ENCODE data around the gene PSD. TPM values are rescaled to one million over a fixed set of nuclear protein-coding genes. Genes with fewer than 3 reads are reported as not detected.

Gene PSD
- total RNA-seq, 1 experiment from 2014 or later: 3.4 TPM

- no peak overlapping the region for H3K4ac ChIP-seq (ENCODE audit: low read depth, low read length)
- no peak for DNase-seq
- H3K79me2 ChIP-seq (ENCODE audit: insufficient read depth, low read length): no peaks in the 10 kb centered on the region
- peaks cover 2% of the 10 kb centered on the region for H4K20me1 ChIP-seq (ENCODE audit: control insufficient read depth, insufficient read depth, insufficient read length)
- H3K9ac ChIP-seq (ENCODE audit: extremely low read depth, insufficient read length, low read length): no peak overlapping the region
- H3K9me3 ChIP-seq (ENCODE audit: control insufficient read depth, low read depth, low read length): no peaks in the 10 kb centered on the region
- H3K79me1 ChIP-seq (ENCODE audit: insufficient read depth, low read depth, low read length, poor library complexity, severe bottlenecking): no peaks in the 10 kb centered on the region
- H3K27ac Mint-ChIP-seq: no peak overlapping the region
- no peak overlapping the region for H3T11ph ChIP-seq (ENCODE audit: low read length)
- H3K36me3 Mint-ChIP-seq (ENCODE audit: insufficient read depth in 1 of 3, low read depth in 3 of 3): peaks cover 0 to 2% (median 2%) of the 10 kb centered on the region in 3 experiments; a peak in 2 of 7 replicates
- no peak overlapping the region for H3K18ac ChIP-seq (ENCODE audit: insufficient read length, low read depth, low read length)
- H3K27me3 Mint-ChIP-seq (ENCODE audit: low read depth): peaks cover 86% of the 10 kb centered on the region
- no peak overlapping the region for H3K23ac ChIP-seq (ENCODE audit: insufficient read length, low read depth, low read length)
- WGBS (ENCODE audit: extremely low coverage, insufficient read length, low lambda C conversion rate): no CpG with 5 or more reads among the region's 103 CpGs
- H4K5ac ChIP-seq (ENCODE audit: insufficient read length, low read depth, low read length): no peak overlapping the region
- peaks cover 27% of the 10 kb centered on the region; the same call in 1 of the 2 replicates for H3K27me3 ChIP-seq (ENCODE audit: insufficient read depth, low read length)
- H2AK5ac ChIP-seq (ENCODE audit: insufficient read length, low read length): no peak overlapping the region
- no peak overlapping the region for H3K14ac ChIP-seq (ENCODE audit: insufficient read depth, low read length)
- peaks cover 3% of the 10 kb centered on the region for H3K23me2 ChIP-seq (ENCODE audit: insufficient read length, low read depth, low read length, poor library complexity, severe bottlenecking)
- no peak overlapping the region for H3K56ac ChIP-seq (ENCODE audit: insufficient read length, low read depth, low read length)
- H3K4me2 ChIP-seq (ENCODE audit: insufficient read depth, insufficient read length, low read length): peak overlapping the region; percentile 22
- H2BK120ac ChIP-seq (ENCODE audit: low read depth, low read length, poor library complexity, severe bottlenecking): no peak overlapping the region
- peaks cover 3% of the 10 kb centered on the region; the same call in 1 of the 2 replicates for H3K4me1 ChIP-seq (ENCODE audit: insufficient read depth, low read length)
- no peak overlapping the region for H2BK15ac ChIP-seq (ENCODE audit: low read depth, low read length)
- no peak overlapping the region for H3K27ac ChIP-seq (ENCODE audit: insufficient read length, low read depth, low read length)
- no peak overlapping the region for H4K8ac ChIP-seq (replicated peaks; ENCODE audit: insufficient read length, low read depth, low read length)
- no peak overlapping the region for H2BK20ac ChIP-seq (ENCODE audit: low read depth, low read length, poor library complexity, severe bottlenecking)
- no peak overlapping the region for H2BK5ac ChIP-seq (ENCODE audit: insufficient read length, low read length)
- TF ChIP-seq, protein P1, sequence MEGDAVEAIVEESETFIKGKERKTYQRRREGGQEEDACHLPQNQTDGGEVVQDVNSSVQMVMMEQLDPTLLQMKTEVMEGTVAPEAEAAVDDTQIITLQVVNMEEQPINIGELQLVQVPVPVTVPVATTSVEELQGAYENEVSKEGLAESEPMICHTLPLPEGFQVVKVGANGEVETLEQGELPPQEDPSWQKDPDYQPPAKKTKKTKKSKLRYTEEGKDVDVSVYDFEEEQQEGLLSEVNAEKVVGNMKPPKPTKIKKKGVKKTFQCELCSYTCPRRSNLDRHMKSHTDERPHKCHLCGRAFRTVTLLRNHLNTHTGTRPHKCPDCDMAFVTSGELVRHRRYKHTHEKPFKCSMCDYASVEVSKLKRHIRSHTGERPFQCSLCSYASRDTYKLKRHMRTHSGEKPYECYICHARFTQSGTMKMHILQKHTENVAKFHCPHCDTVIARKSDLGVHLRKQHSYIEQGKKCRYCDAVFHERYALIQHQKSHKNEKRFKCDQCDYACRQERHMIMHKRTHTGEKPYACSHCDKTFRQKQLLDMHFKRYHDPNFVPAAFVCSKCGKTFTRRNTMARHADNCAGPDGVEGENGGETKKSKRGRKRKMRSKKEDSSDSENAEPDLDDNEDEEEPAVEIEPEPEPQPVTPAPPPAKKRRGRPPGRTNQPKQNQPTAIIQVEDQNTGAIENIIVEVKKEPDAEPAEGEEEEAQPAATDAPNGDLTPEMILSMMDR (conservative IDR thresholded peaks at IDR 0.05): no peak
- H2BK12ac ChIP-seq (ENCODE audit: insufficient read length, low read depth, low read length): no peak overlapping the region
- peaks cover 0 to 4% of the 10 kb centered on the region in 2 experiments; a peak in 1 of 5 replicates for H3K9me3 Mint-ChIP-seq
- H2AFZ ChIP-seq (ENCODE audit: low read length): no peak overlapping the region
- peak overlapping the region; percentile 47 to 75 for H3K4me3 Mint-ChIP-seq
- peaks cover 24 to 39% of the 10 kb centered on the region in 2 experiments for H3K4me1 Mint-ChIP-seq
- H4K91ac ChIP-seq (ENCODE audit: insufficient read length, low read depth, low read length): no peak overlapping the region
Observed at GRCh38 chr10:102408728-102409603, 9.6 kb downstream of the PSD start.

Data from H9 (cell line).